HG03342 (cell line): Measurements from ENCODE around the gene HELZ2.

Source experiments
- ATAC-seq: cut with Tn5 transposase; IDR thresholded peaks from one replicate; pipeline ENCODE4 v1.9.1; 2021; ENCODE audit warnings: mild to moderate bottlenecking, moderate library complexity; ENCODE audit not compliant: unreplicated experiment

HELZ2 gene

DNA sequence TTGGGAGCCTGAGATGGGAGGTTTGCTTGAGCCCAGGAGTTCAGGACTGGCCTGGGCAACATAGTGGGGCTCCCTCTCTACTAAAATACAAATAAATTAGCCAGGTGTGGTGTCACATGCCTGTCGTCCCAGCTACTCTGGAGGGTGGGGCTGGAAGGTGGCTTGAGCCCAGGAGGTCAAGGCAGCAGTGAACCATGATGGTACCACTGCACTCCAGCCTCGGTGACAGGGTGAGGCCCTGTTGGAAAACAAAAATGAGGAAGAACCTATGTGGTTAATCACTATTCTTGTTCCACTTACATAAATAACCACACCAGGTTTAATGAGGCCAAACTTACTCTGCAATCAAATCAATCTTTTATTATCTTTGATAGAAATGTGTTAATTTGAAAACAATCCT lies 48.1 kb downstream of the HELZ2 start:
- ATAC-seq, result no peak

DNA sequence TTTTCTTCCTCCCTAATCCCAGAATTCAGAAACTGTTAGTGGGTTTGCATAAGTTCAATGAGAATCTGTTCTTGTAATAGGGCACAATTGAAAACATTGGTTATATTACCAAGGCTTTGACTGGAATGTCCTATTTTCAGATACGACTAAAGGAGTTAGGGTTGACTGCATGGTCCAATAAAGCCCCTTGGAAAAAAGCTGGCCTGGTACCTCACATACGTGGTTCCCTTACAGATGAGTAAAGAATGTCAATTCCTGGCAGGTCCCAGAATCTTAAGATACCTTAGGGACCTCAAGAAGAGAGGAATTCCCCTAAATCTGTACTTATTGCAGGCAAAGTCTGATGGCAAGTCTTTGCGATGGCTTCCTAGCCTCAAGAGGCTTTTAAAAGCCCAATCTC lies 48.9 kb downstream of the HELZ2 start:
- ATAC-seq, result no peak
